Effector memory CD4-positive, alpha-beta T cell (primary cell): ENCODE measurements around the gene CA10.

Source experiments
- DNase-seq, 3 donors: peaks; one replicate each; pipeline ENCODE4 v3.0.0-alpha.2; 2020
- H3K27ac ChIP-seq: 2 replicates; pipeline ENCODE4 v1.7.0; 2013; ENCODE audit warnings: mild to moderate bottlenecking, low read length, moderate library complexity; ENCODE audit not compliant: insufficient read depth, poor library complexity, severe bottlenecking
- H3K27me3 ChIP-seq: replicated peaks from 2 replicates; pipeline ENCODE4 v1.7.0; 2013; ENCODE audit warnings: mild to moderate bottlenecking, low read length; ENCODE audit not compliant: insufficient read depth, control insufficient read depth, poor library complexity, severe bottlenecking
- H3K36me3 ChIP-seq: 2 replicates; pipeline ENCODE4 v1.7.0; 2013; ENCODE audit warnings: mild to moderate bottlenecking, low read length, moderate library complexity; ENCODE audit not compliant: control insufficient read depth, insufficient read depth
- H3K4me1 ChIP-seq: 2 replicates; pipeline ENCODE4 v1.7.0; 2013; ENCODE audit warnings: low read length, mild to moderate bottlenecking; ENCODE audit not compliant: control insufficient read depth, insufficient read depth, poor library complexity, severe bottlenecking
- H3K4me3 ChIP-seq: 2 replicates; pipeline ENCODE4 v1.7.0; 2013; ENCODE audit warnings: low read length, low read depth, mild to moderate bottlenecking; ENCODE audit not compliant: insufficient read depth, poor library complexity, severe bottlenecking
- H3K9me3 ChIP-seq: 2 replicates; pipeline ENCODE4 v1.7.0; 2013; ENCODE audit warnings: mild to moderate bottlenecking, low read length, moderate library complexity; ENCODE audit not compliant: control insufficient read depth

CA10 gene

DNA sequence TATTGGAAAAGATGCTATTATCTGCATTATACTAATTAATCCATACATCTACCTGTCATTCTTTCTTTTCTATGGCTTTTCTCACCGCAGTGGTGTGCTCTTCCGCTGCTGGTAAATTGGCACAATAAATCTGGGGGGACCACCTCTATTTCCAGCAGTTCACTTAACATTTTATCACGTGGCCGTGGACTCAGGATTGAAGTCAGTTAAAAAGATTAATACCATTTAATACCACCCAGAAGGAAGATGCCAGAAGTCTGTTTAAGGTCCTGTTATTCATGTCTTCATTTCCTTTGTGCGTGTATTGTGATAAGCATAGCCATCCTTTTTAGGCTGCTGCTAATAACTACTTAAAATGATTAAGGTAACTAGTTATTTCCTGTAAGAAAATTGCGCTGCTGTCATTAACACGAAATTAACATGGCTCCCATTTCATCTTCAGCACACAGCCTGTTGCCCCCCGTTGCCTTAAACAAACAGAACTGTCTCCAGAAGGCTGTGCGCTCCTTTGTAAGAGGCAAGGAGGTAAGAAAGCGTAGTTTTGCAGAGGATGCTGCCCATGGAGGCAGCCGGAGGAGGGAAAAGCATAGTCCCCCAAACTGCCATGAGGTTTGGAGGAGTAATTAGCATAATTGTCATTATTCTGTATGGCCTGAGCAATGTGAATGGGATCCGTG is 483.8 kb downstream of the CA10 start:
- Histone ChIP-seq H3K4me1 (no peaks in the 10 kb centered on the region), H3K4me3 (no peak overlapping the region), H3K27me3 (no peaks in the 10 kb centered on the region), H3K36me3 (no peaks in the 10 kb centered on the region), H3K27ac (no peak overlapping the region), H3K9me3 (no peaks in the 10 kb centered on the region)
- no peak for DNase-seq

DNA sequence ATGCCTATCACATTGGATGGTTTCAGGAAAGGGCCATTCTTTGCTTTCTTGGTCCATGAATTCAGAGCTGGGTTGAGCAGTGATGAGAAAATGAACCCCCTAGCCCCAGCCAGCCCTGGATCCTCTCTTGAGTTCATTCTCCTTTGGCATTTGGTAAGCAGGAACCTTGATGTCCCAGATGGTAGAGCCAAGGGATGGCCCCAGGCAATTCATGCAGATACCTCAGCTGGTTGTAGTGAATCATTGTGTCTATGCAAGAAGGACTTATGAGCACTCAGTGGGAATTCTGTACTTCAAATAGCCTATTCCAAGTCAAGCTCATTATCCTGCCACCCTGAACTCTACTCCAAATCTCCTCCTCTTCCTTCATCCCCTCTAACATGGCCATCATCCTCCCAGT is 485.4 kb downstream of the CA10 start:
- Histone ChIP-seq H3K36me3 (no peaks in the 10 kb centered on the region), H3K9me3 (no peaks in the 10 kb centered on the region), H3K27me3 (no peaks in the 10 kb centered on the region), H3K4me3 (no peak overlapping the region), H3K4me1 (no peaks in the 10 kb centered on the region), H3K27ac (no peak overlapping the region)
- DNase-seq = no peak

DNA sequence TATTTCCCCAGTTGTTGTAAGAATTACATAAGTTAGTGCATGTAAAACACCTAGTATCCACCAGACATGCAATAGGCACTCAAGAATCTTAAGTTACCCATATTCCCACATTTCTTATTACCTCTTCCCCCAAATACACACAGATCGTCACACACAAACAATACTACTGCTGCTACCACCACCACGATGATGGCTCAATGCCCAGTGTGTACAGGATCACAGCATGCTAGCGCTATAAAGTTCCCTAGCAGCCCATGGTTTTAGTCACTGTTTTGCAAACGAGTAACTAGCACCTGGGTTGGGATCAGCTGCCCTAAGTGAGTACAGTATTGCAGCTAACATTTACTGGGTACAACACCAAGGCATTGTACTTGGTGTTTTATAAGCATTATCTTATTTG is 486.4 kb downstream of the CA10 start:
- H3K4me1 ChIP-seq = no peaks in the 10 kb centered on the region
- no peak overlapping the region for H3K27ac ChIP-seq
- no peaks in the 10 kb centered on the region for H3K9me3 ChIP-seq
- no peaks in the 10 kb centered on the region for H3K27me3 ChIP-seq
- H3K4me3 ChIP-seq = no peak overlapping the region
- no peak for DNase-seq
- H3K36me3 ChIP-seq = no peaks in the 10 kb centered on the region

DNA sequence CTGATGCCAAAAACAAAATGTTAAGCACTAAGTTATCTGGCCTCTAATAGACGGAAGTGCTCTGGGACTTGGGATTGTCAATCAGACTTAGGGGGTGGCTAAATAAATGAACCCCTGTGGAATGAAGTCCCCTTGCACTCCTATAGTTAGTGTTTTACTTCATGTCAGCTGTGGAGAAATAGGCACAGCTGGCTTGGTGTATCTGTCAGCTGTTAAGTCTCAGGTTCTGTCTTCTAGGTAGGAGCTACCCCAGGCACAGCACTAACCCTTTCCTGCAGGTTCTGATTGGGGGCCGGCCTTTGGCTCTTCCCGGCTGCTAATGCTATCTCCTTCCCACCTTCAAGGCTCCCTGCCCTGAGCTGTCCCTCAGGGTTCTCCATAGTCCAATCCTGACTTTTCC is 487.6 kb downstream of the CA10 start:
- Histone ChIP-seq H3K27me3 (no peaks in the 10 kb centered on the region), H3K27ac (no peak overlapping the region), H3K36me3 (no peaks in the 10 kb centered on the region), H3K4me3 (no peak overlapping the region), H3K4me1 (no peaks in the 10 kb centered on the region), H3K9me3 (no peaks in the 10 kb centered on the region)
- DNase-seq = no peak

DNA sequence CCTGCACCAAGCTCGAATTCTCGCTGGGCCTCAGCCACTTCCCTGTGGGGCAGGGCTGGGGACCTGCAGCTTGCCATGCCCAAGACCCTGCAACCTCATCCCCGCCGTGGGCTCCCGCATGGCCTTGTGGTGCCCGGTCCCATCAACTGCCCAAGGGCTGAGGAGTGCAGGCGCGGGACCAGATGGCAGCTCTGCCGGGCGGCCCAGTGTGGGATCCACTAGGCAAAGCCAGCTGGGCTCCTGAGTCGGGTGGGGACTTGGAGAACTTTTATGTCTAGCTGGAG is 489.6 kb downstream of the CA10 start:
- Histone ChIP-seq H3K36me3 (no peaks in the 10 kb centered on the region), H3K4me1 (no peaks in the 10 kb centered on the region), H3K27ac (no peak overlapping the region), H3K27me3 (no peaks in the 10 kb centered on the region), H3K4me3 (no peak overlapping the region), H3K9me3 (no peaks in the 10 kb centered on the region)
- no peak for DNase-seq

DNA sequence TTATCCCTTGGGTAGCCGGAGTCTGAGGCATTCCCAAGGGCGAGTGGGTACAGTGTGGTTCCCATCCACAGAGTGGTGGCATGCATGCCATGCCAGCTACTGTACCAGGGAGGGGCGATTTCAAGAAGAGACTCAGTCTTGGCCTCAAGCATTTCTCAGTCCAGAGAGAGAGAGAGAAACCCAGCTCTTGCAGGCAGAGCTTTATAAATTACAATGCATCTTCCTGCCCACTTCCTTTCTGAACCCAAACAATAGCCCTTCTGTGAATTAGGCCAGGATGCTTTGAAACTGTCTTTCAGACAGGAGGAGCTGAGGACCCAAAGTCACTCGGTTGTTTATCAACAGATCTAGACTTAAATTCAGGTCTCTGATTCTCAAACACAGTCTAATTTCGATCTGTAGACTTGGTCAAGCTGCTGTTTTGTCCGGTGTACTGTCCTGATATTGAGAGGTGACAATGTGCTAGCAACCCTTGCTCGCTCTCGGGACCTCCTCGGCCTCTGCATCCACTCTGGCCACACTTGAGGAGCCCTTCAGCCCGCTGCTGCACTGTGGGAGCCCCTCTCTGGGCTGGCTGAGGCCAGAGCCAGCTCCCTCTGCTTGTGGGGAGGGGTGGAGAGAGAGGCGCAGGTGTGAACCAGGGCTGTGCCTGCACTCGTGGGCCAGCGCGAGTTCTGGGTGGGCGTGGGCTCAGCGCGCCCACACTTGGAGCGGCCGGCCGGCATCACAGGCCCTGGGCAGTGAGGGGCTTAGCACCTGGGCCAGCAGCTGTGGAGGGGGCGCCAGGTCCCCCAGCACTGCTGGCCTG is 490.2 kb downstream of the CA10 start:
- Histone ChIP-seq H3K27ac (no peak overlapping the region), H3K4me3 (no peak overlapping the region)
- DNase-seq = no peak

DNA sequence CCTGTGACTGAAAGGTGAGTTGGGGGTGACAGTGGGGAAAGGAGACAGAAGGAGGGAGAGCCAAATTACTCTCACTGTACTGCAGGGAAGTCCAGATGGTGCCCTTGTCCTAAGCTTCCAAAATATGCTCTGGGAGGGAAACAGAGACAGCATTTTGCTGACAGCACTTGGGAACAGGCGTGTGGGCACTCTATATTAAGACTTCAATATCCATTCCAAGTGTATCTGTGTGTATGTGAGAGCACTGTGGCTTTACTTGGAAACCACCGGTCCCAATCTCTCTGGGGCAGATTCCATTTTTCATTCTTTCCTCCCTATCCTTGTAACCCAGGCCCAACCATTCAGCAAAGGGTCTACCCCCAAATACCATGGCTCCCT is 490.8 kb downstream of the CA10 start:
- no peak overlapping the region for H3K27ac ChIP-seq
- no peak for DNase-seq
- H3K4me1 ChIP-seq = no peaks in the 10 kb centered on the region
- no peaks in the 10 kb centered on the region for H3K9me3 ChIP-seq
- no peak overlapping the region for H3K4me3 ChIP-seq
- H3K36me3 ChIP-seq = no peaks in the 10 kb centered on the region
- H3K27me3 ChIP-seq = no peaks in the 10 kb centered on the region

More for the DNA sequence above, 490.2 kb downstream of the CA10 start:
- Histone ChIP-seq H3K4me1 (no peaks in the 10 kb centered on the region), H3K9me3 (no peaks in the 10 kb centered on the region), H3K36me3 (no peaks in the 10 kb centered on the region), H3K27me3 (no peaks in the 10 kb centered on the region)

DNA sequence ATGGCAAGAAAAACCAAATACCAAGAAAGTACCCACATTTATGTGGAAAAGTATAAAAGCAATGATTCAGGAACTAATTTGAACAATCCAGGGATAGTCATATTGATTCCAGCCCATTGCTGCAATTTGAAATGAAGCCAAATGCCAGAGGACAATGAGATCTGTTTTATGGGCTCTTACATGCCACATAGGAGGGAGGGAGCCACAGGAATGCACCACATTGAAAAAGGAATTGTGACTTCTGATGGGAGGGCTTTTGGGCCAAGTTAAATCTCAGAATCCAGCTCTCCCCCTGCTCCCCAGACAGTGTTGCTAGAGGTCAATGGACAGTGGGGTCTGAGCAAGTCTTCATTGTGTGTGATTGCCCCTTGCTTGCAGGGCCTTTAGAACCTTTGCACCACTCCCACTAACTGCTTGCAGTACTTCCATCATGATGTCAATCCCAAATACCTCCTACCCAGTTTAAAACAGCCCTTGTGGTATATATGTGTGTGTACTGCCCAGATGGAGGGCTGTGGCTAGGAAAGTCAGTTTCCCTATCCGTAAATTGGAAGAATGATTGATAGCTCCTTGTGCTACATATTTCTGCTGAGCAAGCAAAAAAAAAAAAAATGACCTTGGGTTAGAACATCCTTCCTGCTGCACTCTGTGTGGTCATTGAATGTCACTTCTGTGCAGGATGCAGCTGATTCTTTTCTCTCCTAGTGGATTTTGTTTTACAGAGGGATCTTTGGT is 491.4 kb downstream of the CA10 start:
- no peak overlapping the region for H3K4me3 ChIP-seq
- H3K9me3 ChIP-seq = no peaks in the 10 kb centered on the region
- no peak overlapping the region for H3K27ac ChIP-seq
- DNase-seq = no peak
- H3K36me3 ChIP-seq = no peaks in the 10 kb centered on the region
- no peaks in the 10 kb centered on the region for H3K27me3 ChIP-seq
- H3K4me1 ChIP-seq = no peaks in the 10 kb centered on the region

DNA sequence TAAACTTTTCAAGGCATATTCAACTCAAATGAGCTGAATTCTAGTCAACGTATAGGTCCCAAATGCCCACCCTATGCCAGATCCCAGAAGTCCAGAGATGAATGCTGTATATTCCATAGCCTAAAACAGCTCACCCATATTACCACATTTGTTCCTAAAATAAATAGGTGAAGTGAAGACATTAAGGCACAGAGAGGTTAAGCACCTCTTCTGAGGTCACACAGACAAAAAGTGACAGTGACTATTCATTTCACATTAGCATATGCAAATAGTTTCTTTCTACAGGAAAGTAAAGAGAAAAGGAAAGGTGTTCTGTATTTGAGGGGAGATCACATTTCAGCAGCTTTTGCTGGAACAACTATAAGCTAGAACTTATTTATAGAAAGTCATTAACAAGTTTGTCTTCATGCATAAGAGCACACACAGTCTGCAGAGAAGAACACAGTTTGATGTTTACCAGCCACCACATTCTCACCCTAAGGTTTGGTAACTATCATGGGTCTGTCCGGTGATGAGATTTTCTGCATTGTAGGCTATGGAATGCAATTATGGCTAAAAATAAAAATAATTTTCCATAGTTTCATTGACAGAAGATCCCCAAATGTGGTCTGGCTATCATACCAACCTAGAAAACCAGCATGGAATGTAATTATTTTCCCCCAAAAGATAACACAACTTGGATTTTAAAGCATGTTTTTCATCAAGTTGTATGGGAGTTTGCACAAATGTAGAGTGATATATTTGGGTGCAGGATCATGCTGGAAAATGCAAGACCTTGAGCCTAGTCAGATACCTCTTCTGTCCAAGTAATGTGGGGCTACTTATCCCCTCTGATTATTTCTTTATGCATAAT is 496.1 kb downstream of the CA10 start:
- DNase-seq = no peak
- no peaks in the 10 kb centered on the region for H3K27me3 ChIP-seq
- no peak overlapping the region for H3K4me3 ChIP-seq
- no peaks in the 10 kb centered on the region for H3K36me3 ChIP-seq
- no peaks in the 10 kb centered on the region for H3K4me1 ChIP-seq
- no peaks in the 10 kb centered on the region for H3K9me3 ChIP-seq
- no peak overlapping the region for H3K27ac ChIP-seq
